ENCODE results near the gene NRXN3.

Gene NRXN3

GRCh38 chr14:78172428-78172827 lies 2.3 kb downstream of the NRXN3 start:
- H3K4me2 ChIP-seq (ENCODE audit: low read depth, low read length, poor library complexity, severe bottlenecking) = no peak overlapping the region
- H3K27me3 ChIP-seq (ENCODE audit: low read length) = no peaks in the 10 kb centered on the region
- no peaks in the 10 kb centered on the region for H3F3A ChIP-seq (ENCODE audit: insufficient read depth)
- no peak overlapping the region for H3K4me3 ChIP-seq (ENCODE audit: insufficient read depth, low read length, poor library complexity, severe bottlenecking)
- TF ChIP-seq, protein P1, sequence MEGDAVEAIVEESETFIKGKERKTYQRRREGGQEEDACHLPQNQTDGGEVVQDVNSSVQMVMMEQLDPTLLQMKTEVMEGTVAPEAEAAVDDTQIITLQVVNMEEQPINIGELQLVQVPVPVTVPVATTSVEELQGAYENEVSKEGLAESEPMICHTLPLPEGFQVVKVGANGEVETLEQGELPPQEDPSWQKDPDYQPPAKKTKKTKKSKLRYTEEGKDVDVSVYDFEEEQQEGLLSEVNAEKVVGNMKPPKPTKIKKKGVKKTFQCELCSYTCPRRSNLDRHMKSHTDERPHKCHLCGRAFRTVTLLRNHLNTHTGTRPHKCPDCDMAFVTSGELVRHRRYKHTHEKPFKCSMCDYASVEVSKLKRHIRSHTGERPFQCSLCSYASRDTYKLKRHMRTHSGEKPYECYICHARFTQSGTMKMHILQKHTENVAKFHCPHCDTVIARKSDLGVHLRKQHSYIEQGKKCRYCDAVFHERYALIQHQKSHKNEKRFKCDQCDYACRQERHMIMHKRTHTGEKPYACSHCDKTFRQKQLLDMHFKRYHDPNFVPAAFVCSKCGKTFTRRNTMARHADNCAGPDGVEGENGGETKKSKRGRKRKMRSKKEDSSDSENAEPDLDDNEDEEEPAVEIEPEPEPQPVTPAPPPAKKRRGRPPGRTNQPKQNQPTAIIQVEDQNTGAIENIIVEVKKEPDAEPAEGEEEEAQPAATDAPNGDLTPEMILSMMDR (IDR thresholded peaks at IDR 0.05; ENCODE audit: insufficient read depth, low read length, poor library complexity, severe bottlenecking) = no peak
- no peak for TF ChIP-seq EZH2phosphoT487 (conservative IDR thresholded peaks at IDR 0.05; ENCODE audit: low read length)
- no peak overlapping the region for H2AFZ ChIP-seq (ENCODE audit: low read depth, low read length, severe bottlenecking)
- no peaks in the 10 kb centered on the region for H4K20me1 ChIP-seq (ENCODE audit: low read depth, low read length)
- no peak overlapping the region for H3K27ac ChIP-seq (ENCODE audit: low read depth, low read length)
- no peak overlapping the region for H3K9ac ChIP-seq (ENCODE audit: low read length)
- H3K79me2 ChIP-seq (ENCODE audit: insufficient read depth, low read length) = no peaks in the 10 kb centered on the region
- H3K9me2 ChIP-seq (replicated peaks; ENCODE audit: insufficient read depth, low read length) = no peaks in the 10 kb centered on the region
- no peaks in the 10 kb centered on the region for H3K36me3 ChIP-seq (ENCODE audit: low read length)
- H3K9me3 ChIP-seq (ENCODE audit: insufficient read depth, low read length) = no peaks in the 10 kb centered on the region

- H4K20me1 ChIP-seq (ENCODE audit: low read depth, low read length) = no peaks in the 10 kb centered on the region
- no peaks in the 10 kb centered on the region for H3K9me2 ChIP-seq (replicated peaks; ENCODE audit: insufficient read depth, low read length)
- no peak overlapping the region for H3K4me3 ChIP-seq (ENCODE audit: insufficient read depth, low read length, poor library complexity, severe bottlenecking)
- no peak overlapping the region for H3K27ac ChIP-seq (ENCODE audit: low read depth, low read length)
- no peak for TF ChIP-seq EZH2phosphoT487 (conservative IDR thresholded peaks at IDR 0.05; ENCODE audit: low read length)
- TF ChIP-seq, protein P1 (IDR thresholded peaks at IDR 0.05; ENCODE audit: insufficient read depth, low read length, poor library complexity, severe bottlenecking) = no peak
- no peak overlapping the region for H3K4me2 ChIP-seq (ENCODE audit: low read depth, low read length, poor library complexity, severe bottlenecking)
- H3K9ac ChIP-seq (ENCODE audit: low read length) = no peak overlapping the region
- H3F3A ChIP-seq (ENCODE audit: insufficient read depth) = no peaks in the 10 kb centered on the region
- no peaks in the 10 kb centered on the region for H3K27me3 ChIP-seq (ENCODE audit: low read length)
- no peaks in the 10 kb centered on the region for H3K36me3 ChIP-seq (ENCODE audit: low read length)
- no peaks in the 10 kb centered on the region for H3K9me3 ChIP-seq (ENCODE audit: insufficient read depth, low read length)
- no peak overlapping the region for H2AFZ ChIP-seq (ENCODE audit: low read depth, low read length, severe bottlenecking)
- H3K79me2 ChIP-seq (ENCODE audit: insufficient read depth, low read length) = no peaks in the 10 kb centered on the region
Measured at GRCh38 chr14:78173346-78174035, 3.3 kb downstream of the NRXN3 start.

DNA sequence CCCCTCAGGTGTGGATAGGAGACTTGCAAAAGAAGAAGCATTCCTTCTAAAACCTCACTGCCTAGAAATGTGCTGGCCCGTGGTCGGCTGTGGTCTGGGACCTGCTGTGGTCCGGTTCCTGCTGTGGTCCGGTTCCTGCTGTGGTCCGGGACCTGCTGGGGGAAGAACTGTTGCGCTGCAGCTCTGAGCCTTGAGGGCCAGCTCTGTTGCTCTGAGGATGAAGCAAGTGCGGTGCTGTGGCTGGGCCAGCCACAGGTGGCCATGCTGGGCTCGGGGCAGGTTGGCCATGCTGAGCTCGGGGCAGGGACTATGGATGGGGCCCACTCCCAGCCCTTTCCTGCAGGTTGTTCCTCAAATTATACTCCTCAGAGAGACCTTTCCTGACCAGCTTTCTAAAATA lies 5.2 kb downstream of the NRXN3 start:
- Histone ChIP-seq H3F3A (ENCODE audit: insufficient read depth) (no peaks in the 10 kb centered on the region), H4K20me1 (ENCODE audit: low read depth, low read length) (no peaks in the 10 kb centered on the region), H3K9ac (ENCODE audit: low read length) (no peak overlapping the region), H3K36me3 (ENCODE audit: low read length) (no peaks in the 10 kb centered on the region), H3K79me2 (ENCODE audit: insufficient read depth, low read length) (no peaks in the 10 kb centered on the region), H3K27me3 (ENCODE audit: low read length) (no peaks in the 10 kb centered on the region), H3K9me2 (replicated peaks; ENCODE audit: insufficient read depth, low read length) (no peaks in the 10 kb centered on the region), H2AFZ (ENCODE audit: low read depth, low read length, severe bottlenecking) (no peak overlapping the region), H3K9me3 (ENCODE audit: insufficient read depth, low read length) (no peaks in the 10 kb centered on the region), H3K27ac (ENCODE audit: low read depth, low read length) (no peak overlapping the region), H3K4me2 (ENCODE audit: low read depth, low read length, poor library complexity, severe bottlenecking) (no peak overlapping the region), H3K4me3 (ENCODE audit: insufficient read depth, low read length, poor library complexity, severe bottlenecking) (no peak overlapping the region)
- TF ChIP-seq, protein P1 (IDR thresholded peaks at IDR 0.05; ENCODE audit: insufficient read depth, low read length, poor library complexity, severe bottlenecking) = no peak
- no peak for TF ChIP-seq EZH2phosphoT487 (conservative IDR thresholded peaks at IDR 0.05; ENCODE audit: low read length)
